ENCODE results near the gene LGR5. TPM values are rescaled to one million over a fixed set of nuclear protein-coding genes. Genes with fewer than 3 reads are reported as not detected.

Gene LGR5
- total RNA-seq, 1 donor from 2014 or later: 2.7 TPM

DNA sequence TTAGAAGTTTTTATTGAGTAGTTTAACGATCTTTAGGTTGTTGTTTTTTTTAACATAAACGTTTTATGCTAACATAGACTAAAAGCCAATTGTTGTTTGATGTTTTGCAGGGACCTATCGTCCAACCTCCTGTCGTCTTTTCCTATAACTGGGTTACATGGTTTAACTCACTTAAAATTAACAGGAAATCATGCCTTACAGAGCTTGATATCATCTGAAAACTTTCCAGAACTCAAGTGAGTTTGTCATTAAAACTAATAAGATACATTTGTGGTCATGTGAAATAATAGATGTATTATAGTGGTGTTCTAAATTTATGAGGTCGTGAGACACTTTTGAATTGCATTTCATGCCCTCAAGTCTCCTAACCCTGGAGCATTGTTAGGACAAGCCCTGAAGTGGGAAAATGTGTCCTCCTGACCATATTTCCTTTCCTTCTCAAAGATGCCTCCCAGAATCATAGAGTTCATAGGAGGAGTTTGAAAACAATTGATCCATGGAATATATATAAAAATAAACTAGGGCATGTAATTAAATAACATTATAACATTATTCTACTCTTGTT lies 139.2 kb downstream of the LGR5 start:
- H3K4me3 ChIP-seq: no peak overlapping the region
- no peak for TF ChIP-seq POLR2A (IDR thresholded peaks at IDR 0.05)
- no peak for TF ChIP-seq POLR2AphosphoS5 (IDR thresholded peaks at IDR 0.05; ENCODE audit: insufficient read depth in 1 of 2, low read depth in 1 of 2)
- TF ChIP-seq, protein P1, sequence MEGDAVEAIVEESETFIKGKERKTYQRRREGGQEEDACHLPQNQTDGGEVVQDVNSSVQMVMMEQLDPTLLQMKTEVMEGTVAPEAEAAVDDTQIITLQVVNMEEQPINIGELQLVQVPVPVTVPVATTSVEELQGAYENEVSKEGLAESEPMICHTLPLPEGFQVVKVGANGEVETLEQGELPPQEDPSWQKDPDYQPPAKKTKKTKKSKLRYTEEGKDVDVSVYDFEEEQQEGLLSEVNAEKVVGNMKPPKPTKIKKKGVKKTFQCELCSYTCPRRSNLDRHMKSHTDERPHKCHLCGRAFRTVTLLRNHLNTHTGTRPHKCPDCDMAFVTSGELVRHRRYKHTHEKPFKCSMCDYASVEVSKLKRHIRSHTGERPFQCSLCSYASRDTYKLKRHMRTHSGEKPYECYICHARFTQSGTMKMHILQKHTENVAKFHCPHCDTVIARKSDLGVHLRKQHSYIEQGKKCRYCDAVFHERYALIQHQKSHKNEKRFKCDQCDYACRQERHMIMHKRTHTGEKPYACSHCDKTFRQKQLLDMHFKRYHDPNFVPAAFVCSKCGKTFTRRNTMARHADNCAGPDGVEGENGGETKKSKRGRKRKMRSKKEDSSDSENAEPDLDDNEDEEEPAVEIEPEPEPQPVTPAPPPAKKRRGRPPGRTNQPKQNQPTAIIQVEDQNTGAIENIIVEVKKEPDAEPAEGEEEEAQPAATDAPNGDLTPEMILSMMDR (IDR thresholded peaks at IDR 0.05): no peak
- no peaks in the 10 kb centered on the region for H3K9me3 ChIP-seq
- no peak overlapping the region for H3K27ac ChIP-seq
- H3K4me1 ChIP-seq: no peaks in the 10 kb centered on the region
- no peak for DNase-seq (ENCODE audit: extremely low spot score in 2 of 2)
- intact Hi-C loops (cut with DNase I): no loop called here
- H3K27me3 ChIP-seq: no peaks in the 10 kb centered on the region
- no peaks in the 10 kb centered on the region for H3K36me3 ChIP-seq

- Histone ChIP-seq H3K36me3 (no peaks in the 10 kb centered on the region), H3K4me3 (no peak overlapping the region), H3K9me3 (no peaks in the 10 kb centered on the region), H3K4me1 (no peaks in the 10 kb centered on the region), H3K27me3 (no peaks in the 10 kb centered on the region), H3K27ac (no peak overlapping the region)
- DNase-seq (ENCODE audit: extremely low spot score in 2 of 2): no peak
- intact Hi-C loops (cut with DNase I): no loop called here
- TF ChIP-seq POLR2A (IDR thresholded peaks at IDR 0.05) (no peak), POLR2AphosphoS5 (IDR thresholded peaks at IDR 0.05; ENCODE audit: insufficient read depth in 1 of 2, low read depth in 1 of 2) (peak in 1 of 2 donors; percentile 52)
Measured at GRCh38 chr12:71581206-71581605, 141.6 kb downstream of the LGR5 start.

- intact Hi-C loops (cut with DNase I): no loop called here
- Histone ChIP-seq H3K9me3 (no peaks in the 10 kb centered on the region), H3K36me3 (no peaks in the 10 kb centered on the region), H3K27me3 (no peaks in the 10 kb centered on the region), H3K4me3 (no peak overlapping the region), H3K4me1 (no peaks in the 10 kb centered on the region), H3K27ac (no peak overlapping the region)
- DNase-seq (ENCODE audit: extremely low spot score in 2 of 2): no peak
- no peak for TF ChIP-seq POLR2A (IDR thresholded peaks at IDR 0.05)
- no peak for TF ChIP-seq POLR2AphosphoS5 (IDR thresholded peaks at IDR 0.05; ENCODE audit: insufficient read depth in 1 of 2, low read depth in 1 of 2)
- TF ChIP-seq, protein P1 (IDR thresholded peaks at IDR 0.05): no peak
Measured at GRCh38 chr12:71582925-71583324, 143.3 kb downstream of the LGR5 start.

- no peak overlapping the region for H3K27ac ChIP-seq
- TF ChIP-seq, protein P1 (IDR thresholded peaks at IDR 0.05): no peak
- no peak for TF ChIP-seq POLR2A (IDR thresholded peaks at IDR 0.05)
- TF ChIP-seq POLR2AphosphoS5 (IDR thresholded peaks at IDR 0.05; ENCODE audit: insufficient read depth in 1 of 2, low read depth in 1 of 2): no peak
- no peak for DNase-seq (ENCODE audit: extremely low spot score in 2 of 2)
- no peak overlapping the region for H3K4me3 ChIP-seq
- H3K9me3 ChIP-seq: no peaks in the 10 kb centered on the region
- H3K4me1 ChIP-seq: no peaks in the 10 kb centered on the region
- H3K36me3 ChIP-seq: no peaks in the 10 kb centered on the region
- intact Hi-C loops (cut with DNase I): no loop called here
- no peaks in the 10 kb centered on the region for H3K27me3 ChIP-seq
Measured at GRCh38 chr12:71584356-71584755, 144.8 kb downstream of the LGR5 start.

GRCh38 chr12:71585218-71585617 lies 145.6 kb downstream of the LGR5 start:
- no peak overlapping the region for H3K27ac ChIP-seq
- intact Hi-C loops (cut with DNase I): no loop called here
- TF ChIP-seq POLR2AphosphoS5 (IDR thresholded peaks at IDR 0.05; ENCODE audit: insufficient read depth in 1 of 2, low read depth in 1 of 2) (no peak), POLR2A (IDR thresholded peaks at IDR 0.05) (no peak)
- TF ChIP-seq, protein P1 (IDR thresholded peaks at IDR 0.05): no peak
- DNase-seq (ENCODE audit: extremely low spot score in 2 of 2): no peak
- H3K9me3 ChIP-seq: no peaks in the 10 kb centered on the region
- no peaks in the 10 kb centered on the region for H3K27me3 ChIP-seq
- no peak overlapping the region for H3K4me3 ChIP-seq
- no peaks in the 10 kb centered on the region for H3K36me3 ChIP-seq
- H3K4me1 ChIP-seq: no peaks in the 10 kb centered on the region

Data from vagina (tissue), 2 donors.